Breast epithelium (tissue), 3 donors: ENCODE results near the gene EN1.

Experiments used
- CTCF ChIP-seq, 3 donors: fragments of 450-650 bp; IDR thresholded peaks; one replicate each; pipeline ENCODE4 v1.5.1; 2016 to 2017; ENCODE audit warnings: antibody characterized with exemption in 3 of 3, mild to moderate bottlenecking in 3 of 3, moderate library complexity in 3 of 3
- POLR2A ChIP-seq: fragments of 450-650 bp; IDR thresholded peaks from one replicate; pipeline ENCODE4 v1.6.1; 2016; ENCODE audit warnings: antibody characterized with exemption, mild to moderate bottlenecking, moderate library complexity

GRCh38 chr2:118801151-118801550 is 46.3 kb downstream of the EN1 start:
- TF ChIP-seq CTCF (IDR thresholded peaks at IDR 0.05) (no peak), POLR2A (no peak)
